Measurements from ENCODE around the gene ZFAND3.

ZFAND3 gene

DNA sequence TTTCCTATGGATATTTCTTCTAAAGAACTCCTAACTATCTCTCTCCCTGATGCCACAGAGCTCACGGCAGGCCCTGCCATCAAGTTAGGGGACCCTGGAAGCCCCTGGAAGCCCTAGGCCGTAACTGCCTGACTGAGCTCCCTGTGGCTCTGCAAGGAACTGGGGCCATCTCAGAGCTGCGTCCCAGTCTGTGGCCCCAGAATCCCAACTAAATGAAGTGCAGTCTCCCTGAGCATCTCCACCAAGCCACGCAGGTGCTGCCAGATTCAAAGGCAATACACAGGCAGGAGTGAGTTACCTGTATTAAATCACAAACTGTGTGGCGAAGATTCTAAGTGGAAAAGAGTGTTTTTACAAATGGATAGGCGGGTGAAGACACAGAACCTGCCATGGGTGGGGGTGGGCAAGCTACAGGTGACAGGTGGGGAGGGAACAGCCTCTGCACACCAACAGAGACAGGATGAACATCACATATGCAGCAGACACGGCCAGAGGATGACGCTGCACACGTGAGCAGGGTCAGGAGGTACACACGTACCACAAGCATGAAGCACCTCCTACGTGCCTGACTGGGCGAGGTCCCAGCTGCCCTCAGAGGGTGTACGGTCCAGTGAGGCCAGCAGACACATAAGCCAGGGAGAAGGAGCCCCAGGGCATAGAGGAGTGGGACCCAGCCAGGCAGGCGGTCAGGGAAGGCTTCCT, 358.5 kb downstream of the ZFAND3 start:
- no peak overlapping the region for H3K4me3 ChIP-seq (ENCODE audit: low read depth, low read length)
- TF ChIP-seq, protein P1, sequence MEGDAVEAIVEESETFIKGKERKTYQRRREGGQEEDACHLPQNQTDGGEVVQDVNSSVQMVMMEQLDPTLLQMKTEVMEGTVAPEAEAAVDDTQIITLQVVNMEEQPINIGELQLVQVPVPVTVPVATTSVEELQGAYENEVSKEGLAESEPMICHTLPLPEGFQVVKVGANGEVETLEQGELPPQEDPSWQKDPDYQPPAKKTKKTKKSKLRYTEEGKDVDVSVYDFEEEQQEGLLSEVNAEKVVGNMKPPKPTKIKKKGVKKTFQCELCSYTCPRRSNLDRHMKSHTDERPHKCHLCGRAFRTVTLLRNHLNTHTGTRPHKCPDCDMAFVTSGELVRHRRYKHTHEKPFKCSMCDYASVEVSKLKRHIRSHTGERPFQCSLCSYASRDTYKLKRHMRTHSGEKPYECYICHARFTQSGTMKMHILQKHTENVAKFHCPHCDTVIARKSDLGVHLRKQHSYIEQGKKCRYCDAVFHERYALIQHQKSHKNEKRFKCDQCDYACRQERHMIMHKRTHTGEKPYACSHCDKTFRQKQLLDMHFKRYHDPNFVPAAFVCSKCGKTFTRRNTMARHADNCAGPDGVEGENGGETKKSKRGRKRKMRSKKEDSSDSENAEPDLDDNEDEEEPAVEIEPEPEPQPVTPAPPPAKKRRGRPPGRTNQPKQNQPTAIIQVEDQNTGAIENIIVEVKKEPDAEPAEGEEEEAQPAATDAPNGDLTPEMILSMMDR (IDR thresholded peaks at IDR 0.05; ENCODE audit: borderline replicate concordance, insufficient read depth, low read depth, low read length): no peak

DNA sequence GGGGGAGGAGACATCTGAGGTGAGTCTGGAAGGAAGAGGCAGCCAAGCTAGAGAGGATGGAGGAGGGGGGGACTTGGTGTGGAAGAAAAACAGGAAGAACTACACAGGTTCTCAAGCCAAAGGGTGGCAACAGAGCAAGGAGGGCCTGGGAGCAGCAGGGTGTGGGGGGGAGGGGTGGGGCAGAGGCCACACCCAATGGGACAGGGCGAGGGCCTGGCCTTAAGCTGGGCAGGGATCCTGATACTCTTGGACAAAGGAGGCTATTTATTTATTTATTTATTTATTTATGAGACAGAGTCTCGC, 359.0 kb downstream of the ZFAND3 start:
- TF ChIP-seq, protein P1 (IDR thresholded peaks at IDR 0.05; ENCODE audit: borderline replicate concordance, insufficient read depth, low read depth, low read length): no peak
- no peak overlapping the region for H3K4me3 ChIP-seq (ENCODE audit: low read depth, low read length)

DNA sequence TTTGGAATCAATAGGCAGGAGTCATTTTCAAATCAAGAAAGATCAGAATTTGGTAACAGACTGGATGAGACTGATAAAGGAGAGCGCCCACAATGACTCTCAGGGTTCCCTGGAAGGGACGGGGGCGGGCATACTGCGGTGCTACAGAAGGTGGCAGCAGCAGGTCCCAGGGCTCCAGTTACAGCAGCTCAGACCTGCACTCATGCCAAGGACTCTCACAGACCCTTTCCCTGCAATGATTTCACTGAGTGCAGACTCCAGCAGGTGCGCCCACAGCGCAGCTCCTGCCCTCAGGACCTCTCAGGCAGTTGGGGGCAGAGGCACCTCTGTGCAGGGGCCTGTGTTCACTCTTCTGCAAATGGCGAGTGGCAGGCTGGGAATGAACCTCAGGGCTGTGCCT, 359.8 kb downstream of the ZFAND3 start:
- TF ChIP-seq, protein P1 (IDR thresholded peaks at IDR 0.05; ENCODE audit: borderline replicate concordance, insufficient read depth, low read depth, low read length): no peak
- no peak overlapping the region for H3K4me3 ChIP-seq (ENCODE audit: low read depth, low read length)

DNA sequence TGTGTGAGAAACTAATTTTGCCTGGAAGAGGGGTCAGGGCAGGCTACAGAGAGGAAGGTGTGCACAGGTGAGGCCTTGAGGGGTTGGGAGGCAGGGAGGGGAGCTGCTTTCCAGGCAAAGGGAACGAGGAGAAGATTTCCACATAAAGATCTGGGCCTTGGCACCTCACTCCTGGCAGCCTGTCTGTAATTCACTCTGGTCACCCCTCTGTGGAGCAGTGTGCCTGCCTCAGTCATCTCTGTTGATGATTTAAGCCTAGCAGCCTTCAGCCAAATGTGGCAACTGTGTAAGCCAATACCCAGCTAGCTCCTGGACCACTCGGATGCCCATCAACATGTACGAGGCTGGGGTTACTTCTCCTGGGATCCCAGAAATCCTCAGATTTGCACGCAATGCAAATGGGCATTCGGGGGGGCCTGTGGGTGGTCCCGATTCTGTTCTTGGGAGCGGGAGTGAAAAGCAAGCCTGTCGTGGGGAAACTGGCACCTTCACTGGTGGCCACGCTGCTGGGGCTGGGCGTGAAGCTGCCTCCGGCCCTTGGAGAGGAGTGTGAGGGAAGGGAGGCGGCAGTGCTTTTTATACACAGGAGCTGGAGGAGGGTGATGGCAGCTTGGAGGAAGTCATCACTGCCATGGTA, 360.4 kb downstream of the ZFAND3 start:
- TF ChIP-seq, protein P1 (IDR thresholded peaks at IDR 0.05; ENCODE audit: borderline replicate concordance, insufficient read depth, low read depth, low read length): no peak
- no peak overlapping the region for H3K4me3 ChIP-seq (ENCODE audit: low read depth, low read length)

DNA sequence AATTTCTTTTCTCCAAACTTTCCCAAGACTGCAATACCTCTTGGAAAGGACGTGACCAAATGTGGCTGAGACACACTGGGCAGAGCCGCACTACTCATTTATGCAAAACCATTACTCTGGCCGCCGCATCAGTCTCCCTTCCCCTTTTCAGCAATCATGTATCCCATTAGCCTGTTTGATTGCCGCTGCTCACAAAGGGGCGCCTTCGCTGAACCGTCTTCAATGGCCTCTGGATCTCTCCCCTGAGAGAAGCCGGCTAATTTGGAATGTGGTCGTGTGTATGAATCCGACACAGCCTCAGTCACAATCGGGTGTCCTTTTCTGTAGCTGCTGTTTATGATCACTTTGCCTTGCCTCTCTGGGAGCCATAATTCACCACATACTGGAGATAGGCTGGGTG, 361.1 kb downstream of the ZFAND3 start:
- TF ChIP-seq, protein P1 (IDR thresholded peaks at IDR 0.05; ENCODE audit: borderline replicate concordance, insufficient read depth, low read depth, low read length): no peak
- H3K4me3 ChIP-seq (ENCODE audit: low read depth, low read length): no peak overlapping the region

DNA sequence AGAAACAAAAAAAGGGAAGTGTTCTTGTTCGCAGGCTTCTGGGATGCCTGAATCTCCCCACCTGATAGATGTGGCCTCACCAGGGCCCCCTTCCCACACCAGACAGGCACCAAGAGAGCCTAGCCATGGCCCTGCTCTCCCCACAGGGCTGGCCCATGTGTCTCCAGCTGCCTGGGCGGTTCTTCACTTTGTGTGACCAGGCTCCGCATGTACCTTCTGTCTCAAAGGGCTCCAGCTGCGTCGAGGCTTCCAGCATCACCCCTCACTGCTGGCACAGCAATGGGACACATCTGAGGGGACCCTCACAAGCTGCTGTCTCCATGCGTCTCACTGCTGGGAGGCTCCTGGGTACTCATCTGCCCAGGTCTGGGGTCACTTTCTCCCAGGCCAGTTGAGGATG, 362.9 kb downstream of the ZFAND3 start:
- TF ChIP-seq, protein P1 (IDR thresholded peaks at IDR 0.05; ENCODE audit: borderline replicate concordance, insufficient read depth, low read depth, low read length): no peak

More for the DNA sequence above, 362.9 kb downstream of the ZFAND3 start:
- no peak overlapping the region for H3K4me3 ChIP-seq (ENCODE audit: low read depth, low read length)
